ENCODE results near the gene MIDN.

Gene MIDN

DNA sequence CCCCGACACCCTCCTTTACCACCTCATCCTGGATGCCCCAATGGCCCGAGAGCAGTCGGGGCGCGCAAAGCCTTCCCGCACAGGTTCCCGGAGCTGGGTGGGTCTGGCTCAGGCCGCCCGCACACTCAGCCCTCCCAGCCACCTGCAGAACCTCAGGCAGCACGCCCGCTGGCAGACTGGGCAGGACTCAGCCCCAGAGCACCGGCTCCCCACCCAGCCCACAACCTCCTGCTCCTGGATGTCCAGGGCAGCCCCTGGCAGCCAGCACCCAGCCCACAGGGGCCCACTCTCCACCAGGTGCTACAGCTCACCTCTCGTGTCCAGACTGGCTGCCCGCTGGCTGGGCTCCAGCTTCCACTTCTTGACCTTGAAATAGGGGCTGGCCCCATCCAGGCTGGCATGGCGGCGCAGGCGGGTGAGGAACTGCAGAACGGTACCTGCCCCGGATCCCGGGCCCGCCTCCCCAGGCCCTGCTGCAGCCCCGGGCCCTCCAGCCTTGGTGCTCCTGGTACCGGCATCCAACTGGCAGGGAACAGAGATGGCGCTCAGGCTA lies 15.2 kb upstream of the MIDN start:
- no peak for DNase-seq (ENCODE audit: low read depth)

DNA sequence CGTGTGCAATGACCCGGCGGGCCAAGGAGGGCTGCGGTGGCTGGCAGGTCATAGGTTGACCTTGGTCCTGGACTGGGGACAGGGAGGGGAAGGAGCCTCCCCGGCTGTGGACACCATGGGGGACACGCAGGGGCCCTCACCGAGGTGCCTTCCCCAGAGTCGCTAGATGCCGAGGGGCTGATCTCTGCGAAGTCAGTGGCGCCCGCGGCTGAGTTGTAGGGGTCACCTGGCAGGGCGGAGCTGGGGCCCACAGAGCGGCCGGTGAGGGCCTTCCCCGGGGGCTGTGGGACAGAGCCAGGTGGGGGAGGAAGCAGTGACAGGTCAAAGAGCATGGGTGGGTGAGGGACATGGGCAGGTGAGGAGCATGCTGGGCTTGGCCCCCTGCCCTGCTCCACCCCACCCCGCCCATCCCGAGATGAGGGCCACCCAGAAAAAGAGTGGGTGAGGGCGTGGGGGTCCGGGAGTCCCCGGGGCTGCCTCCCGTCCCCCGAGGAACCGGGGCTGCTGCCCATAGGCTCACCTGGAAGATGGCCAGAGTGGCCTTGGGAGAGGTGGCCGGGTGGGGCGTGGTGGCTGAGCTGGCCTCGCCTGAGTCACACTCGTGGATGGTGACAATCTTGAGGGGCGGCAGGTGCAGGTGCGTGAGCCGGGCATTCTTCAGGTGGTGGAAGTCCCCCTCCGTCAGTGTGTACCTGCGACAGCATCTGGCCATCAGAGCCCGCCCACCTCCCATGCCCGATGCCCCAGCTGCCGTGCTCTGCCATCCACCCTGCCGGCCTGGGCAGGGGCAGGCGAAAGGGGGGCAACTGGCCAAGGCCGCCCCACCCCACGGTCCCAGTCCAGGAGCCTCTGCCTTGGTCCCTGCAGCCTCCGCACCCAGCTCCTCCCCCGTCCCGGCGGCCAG lies 14.1 kb upstream of the MIDN start:
- DNase-seq (ENCODE audit: low read depth), result no peak

DNA sequence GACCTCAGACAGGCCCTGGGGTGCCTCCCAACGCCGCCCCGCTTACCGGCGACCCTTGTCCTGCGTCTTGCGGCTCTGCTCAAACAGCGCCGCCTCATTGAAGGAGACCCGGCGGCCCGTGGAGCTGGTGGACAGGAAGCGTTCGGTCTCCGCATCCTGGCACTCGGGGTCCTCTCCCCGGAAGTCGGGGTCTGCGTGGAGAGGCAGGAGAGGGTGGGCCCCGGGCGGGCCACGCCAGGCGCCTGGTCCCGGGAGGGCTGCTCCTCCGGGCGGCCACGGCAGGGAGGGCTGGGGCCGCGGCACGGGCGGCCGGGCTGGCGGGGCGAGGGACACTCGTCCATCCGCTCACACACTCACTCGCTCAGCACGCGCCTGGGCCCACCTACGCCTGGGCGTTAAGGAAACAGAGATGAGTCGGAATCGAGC lies 13.4 kb upstream of the MIDN start:
- DNase-seq (ENCODE audit: low read depth), result no peak

DNA sequence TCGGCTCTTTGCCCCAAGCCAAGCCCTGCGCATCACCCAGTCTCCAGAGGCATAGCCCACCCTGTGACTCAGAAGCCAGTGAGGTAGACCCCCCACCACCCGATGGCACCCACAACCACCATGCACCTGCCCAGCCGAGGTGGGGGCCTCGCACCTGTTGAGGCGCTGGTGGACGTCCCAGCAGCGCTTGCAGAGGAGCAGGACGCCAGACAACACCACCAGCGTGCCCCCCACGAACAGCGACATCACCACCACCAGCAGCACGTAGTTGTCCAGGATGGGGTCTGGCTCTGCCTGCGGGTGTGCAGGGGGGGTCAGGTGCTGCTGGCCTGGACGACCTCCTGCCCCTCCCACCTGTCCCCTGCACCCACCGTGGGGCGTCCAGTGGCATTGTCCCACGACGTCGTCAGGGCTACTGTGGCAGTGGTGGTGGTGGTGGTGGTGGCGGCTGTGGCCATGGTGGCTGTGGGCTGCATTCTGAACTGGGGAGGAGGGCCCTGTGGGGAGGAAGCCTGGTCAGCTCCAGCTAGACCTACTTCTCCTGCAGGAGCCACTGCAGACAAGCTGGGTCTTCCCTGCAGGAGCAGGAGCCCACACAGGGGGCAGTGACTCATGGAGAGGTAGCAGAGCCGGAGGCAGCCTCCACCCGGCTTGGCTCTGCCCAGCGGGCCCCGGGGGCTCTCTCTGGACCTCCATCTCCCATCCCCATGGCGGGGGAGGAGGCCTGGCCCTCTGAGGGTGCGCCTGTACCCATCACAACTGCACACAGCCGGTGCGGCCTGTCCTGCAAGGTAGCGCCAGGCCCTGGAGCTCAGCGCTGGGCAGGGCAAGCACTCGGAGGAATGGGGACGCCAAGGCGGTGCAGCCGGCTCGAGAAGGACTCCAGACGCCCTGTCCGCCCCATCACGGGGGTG lies 12.5 kb upstream of the MIDN start:
- peak; percentile 52 for DNase-seq (ENCODE audit: low read depth)

DNA sequence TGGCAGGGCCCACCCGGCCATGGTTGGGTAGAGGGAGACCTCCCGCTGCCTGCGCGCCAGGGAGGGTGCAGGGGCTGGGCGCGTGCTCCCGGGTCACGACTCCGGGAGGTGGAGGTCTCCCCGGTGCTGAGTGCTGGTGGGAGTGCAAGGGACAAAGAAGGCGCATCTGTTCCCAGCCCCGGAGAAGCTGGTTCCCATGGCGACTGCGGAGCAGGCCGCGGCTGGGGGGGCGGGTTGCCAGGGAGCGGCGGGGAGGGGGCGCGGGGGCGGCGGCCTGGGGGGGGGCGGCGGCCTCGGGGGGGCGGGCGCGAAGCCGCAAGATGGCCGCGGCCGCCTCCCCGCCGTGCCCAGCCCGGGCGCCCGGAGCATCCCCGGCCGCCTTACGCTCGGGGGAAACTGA lies 11.8 kb upstream of the MIDN start:
- no peak for DNase-seq (ENCODE audit: low read depth)

DNA sequence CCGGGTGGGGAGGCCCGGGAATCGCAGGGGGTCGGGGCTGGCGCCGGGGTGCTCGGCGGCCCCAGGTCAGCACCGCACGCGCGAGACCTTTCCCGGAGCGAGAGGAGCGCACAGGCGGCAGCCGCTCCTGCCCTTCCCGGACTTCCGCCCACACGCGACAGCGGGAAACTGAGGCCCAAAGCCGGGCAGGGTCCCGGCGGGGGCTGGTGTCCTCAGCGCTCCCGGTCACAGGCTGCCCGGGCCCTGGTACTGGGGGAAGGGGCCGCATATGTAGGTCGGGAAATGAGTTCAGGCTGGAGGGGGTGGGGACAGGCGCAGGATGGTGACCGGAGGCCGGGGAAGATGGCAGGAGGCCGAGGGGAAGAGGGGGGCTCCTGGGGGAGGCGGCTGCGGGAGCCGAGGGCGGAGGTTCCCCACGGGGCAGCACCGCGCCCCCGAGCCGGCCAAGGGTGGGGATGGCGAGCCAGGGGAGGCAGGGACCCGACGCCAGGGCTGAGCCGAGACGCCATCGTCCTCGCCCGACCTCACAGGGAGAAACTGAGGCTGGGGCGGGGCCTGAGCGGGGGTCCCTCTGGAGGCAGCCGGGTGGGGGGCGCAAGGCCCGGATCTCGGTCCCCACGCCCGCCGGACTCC lies 11.2 kb upstream of the MIDN start:
- no peak for DNase-seq (ENCODE audit: low read depth)

DNA sequence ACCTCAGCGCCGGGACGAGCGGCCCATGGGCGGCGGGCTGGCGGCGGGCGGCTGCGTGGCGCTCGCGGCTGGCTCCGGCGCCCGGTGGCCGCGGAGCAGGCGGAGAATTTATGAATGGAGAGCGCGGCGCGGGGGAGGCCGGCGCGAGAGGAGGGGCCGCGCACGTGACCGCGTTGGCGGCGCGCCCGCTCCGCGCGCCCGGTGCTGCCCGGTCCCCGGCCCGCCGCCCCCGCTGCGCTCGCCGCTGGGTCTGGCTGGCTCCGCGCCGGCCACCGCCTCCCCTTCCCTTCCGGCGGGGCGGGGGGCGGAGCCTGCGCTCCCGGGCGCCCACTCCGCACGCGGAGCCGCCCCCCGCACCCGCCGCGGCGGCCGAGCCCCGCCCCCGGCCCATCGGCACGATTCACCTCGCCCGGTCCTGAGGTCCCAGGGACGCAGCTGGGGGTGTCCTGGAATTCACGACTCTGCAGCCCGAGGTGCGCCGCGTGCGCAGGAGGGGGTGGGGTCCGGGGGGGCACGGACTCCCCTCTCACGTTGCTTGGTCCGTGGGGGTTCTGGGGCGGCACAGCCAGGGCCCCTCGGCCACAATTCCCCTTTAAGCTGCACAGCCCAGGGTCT lies 10.5 kb upstream of the MIDN start, which contains the start of gene CBARP:
Gene CBARP (minus strand): TSS at position 252 of the 615 bp plus-strand sequence. CDS start 1,905 bp downstream, outside the sequence.
- no peak for DNase-seq (ENCODE audit: low read depth)

DNA sequence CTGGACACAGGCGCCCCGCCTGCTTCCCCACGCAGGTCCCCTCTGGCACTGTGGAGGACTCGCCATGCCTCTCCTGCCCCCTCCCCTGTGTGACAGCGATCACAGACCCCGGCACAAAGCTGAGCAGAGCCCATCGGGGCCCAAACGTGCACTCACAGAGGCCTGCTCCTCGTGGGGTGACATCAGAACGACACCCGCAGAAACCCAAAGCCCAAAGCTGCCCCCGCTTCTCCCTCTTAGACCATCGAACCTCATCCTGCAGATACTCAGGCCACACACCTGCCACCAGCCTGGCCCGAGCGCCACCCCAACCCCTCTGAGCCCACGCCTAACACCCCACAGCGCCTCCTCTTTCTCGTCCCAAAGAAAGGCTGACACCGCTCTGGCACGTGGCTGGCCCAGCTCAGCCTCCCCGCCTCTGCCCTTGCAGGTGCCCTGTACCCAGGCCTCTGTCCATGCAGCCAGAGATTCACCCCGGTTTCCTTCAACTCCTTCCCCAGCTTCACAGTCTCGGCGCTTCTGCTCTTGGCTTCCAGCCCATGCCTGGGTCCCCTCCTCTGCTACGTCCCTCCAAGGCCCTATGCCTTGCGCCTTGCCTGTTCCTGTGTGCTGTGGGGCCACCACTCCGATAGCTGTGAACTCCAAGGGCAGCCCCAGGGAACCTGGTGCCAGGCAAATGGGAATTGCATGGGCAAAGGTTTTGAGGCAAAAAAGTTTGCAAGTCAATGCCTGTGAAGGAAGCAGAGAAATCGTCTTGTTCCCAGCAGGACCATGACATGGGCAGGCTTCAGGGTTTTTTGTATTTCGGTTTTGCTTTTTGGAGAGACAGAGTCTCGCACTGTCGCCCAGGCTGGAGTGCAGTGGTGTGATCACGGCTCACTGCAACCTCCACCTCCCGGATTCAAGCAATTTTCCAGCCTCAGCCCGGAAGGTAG lies 9.7 kb upstream of the MIDN start:
- DNase-seq (ENCODE audit: low read depth), result no peak

DNA sequence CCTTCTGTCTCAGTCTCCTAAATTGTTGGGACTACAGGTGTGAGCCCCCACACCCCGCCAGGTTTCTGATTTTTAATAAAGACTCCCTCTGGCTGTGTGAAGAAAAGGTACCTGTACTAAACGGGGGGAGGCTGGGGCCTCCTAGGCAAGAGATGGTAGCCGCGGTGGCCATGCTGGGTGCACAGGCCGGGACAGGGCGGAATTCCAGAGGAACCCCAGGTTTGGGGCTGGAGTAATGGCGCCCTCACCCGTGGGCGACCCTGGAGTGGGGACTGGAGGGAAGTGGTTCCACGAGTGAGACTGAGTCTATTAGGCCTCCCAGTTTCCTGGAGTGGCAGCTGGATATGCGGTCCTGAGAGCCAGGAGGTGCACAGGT lies 9.0 kb upstream of the MIDN start:
- no peak for DNase-seq (ENCODE audit: low read depth)

DNA sequence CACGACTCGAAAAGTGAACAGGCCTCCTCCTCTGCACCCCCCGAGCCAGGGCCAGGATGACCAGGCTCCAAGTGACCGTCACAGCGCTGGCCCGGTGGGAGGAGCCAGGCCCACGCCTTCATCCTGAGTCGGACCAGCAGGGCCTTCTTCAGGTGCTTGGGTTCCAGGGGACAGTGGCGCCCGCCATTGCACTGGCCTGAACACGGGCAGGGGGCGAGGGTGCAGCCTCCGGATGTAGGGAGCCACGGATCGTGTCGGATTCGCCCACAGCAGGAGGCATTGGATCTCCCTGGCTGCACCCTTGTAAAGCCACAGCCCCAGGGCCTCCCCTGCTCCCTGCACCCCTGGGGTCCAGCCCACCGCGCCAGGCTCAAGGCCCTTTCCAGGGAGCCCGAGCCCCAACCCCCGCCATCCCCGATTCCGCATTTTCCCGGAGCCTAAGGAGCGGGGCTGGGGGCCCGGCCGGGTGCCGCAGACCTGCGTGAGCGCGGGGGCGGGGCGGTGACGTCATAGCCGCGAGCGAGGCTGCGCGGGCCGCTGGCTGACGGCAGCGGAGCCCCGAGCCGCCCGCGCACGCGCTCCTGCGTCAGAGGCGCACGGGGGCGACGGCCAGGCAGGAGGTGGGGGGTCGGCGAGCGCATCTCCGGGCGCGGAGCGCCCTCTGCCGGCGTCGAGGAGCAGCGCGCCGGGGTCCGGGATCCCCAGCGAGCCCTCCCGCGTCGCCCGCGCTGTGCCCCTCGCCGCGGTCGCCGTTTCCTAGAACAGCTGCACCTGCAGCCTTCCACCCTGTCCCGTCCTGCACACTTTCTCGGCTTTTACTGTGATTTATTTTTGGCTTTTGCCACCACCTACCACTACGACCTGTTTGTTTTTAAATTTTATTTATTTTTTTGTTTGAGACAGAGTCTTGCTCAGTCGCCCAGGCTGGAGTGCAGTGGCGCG lies 8.3 kb upstream of the MIDN start:
- DNase-seq (ENCODE audit: low read depth), result peak; percentile 91

DNA sequence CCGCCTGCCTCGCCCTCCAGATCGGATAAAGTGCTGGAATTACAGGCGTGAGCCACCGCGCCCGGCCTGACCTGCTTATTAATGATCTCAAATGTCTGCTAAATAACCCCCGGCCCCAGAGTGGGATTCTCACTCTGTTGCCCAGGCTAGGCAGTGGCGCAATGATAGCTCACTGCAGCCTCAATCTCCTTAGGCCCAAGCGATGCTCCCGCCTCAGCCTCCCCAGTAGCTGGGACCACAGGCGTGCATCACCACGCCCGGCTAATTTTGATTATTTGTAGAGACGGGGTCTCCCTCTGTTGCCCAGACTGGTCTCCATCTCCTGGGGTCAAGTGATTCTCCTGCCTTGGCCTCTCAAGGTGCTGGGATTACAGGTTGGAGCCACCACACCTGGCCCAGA lies 7.5 kb upstream of the MIDN start:
- DNase-seq (ENCODE audit: low read depth), result no peak

DNA sequence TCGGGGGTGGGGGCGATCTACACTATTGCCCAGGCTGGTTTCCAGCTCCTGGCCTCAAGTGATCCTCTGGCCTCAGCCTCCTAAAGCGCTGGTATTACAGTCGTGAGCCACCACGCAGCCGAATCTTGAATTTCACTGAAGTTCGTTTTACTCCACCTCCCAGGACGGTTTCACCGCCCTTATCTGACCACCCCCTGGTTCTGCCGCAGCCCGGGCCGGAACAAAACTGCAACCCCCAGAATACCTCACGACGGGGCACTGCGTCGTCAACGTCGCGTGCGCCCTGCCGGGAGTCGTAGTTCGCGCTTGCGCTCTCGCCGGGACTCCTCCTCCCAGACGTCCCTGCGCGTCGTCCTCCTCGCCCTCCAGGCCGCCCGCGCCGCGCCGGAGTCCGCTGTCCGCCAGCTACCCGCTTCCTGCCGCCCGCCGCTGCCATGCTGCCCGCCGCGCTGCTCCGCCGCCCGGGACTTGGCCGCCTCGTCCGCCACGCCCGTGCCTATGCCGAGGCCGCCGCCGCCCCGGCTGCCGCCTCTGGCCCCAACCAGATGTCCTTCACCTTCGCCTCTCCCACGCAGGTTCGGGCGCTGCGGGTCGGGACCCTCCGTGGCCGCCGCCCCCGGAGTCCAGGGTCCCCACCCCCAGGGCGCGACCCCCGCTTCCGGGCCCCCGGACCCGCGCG lies 6.8 kb upstream of the MIDN start, which contains the start of gene ATP5F1D:
Gene ATP5F1D (plus strand): TSS at position 335 of the 679 bp plus-strand sequence. CDS start 100 bp downstream, at position 435.
- peak; percentile 96 for DNase-seq (ENCODE audit: low read depth)

DNA sequence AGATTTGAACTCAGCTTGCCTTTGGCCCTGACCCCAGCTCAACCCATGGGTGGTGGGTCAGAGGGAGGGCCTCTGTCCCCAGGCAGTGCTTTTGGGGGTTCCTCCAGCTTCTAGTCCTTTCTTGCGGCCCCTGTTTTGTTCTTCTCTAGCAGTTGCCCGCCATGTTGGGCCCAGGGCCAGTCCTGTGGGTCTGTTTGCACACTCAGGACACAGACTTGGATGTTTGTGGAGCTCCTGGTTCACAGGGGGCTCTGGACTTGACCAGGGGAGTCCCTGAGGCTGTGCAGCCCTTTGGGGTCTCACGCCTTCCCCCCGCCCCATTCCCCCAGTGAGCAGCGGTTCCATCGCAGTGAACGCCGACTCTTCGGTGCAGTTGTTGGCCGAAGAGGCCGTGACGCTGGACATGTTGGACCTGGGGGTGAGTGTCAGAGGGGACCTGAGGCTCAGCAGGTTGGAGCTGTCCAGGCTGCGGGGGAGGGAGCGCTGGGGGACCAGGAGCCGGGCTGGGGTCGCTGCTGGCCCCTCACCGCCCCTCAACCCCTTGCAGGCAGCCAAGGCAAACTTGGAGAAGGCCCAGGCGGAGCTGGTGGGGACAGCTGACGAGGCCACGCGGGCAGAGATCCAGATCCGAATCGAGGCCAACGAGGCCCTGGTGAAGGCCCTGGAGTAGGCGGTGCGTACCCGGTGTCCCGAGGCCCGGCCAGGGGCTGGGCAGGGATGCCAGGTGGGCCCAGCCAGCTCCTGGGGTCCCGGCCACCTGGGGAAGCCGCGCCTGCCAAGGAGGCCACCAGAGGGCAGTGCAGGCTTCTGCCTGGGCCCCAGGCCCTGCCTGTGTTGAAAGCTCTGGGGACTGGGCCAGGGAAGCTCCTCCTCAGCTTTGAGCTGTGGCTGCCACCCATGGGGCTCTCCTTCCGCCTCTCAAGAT lies 4.4 kb upstream of the MIDN start:
- peak; percentile 77 for DNase-seq (ENCODE audit: low read depth)

DNA sequence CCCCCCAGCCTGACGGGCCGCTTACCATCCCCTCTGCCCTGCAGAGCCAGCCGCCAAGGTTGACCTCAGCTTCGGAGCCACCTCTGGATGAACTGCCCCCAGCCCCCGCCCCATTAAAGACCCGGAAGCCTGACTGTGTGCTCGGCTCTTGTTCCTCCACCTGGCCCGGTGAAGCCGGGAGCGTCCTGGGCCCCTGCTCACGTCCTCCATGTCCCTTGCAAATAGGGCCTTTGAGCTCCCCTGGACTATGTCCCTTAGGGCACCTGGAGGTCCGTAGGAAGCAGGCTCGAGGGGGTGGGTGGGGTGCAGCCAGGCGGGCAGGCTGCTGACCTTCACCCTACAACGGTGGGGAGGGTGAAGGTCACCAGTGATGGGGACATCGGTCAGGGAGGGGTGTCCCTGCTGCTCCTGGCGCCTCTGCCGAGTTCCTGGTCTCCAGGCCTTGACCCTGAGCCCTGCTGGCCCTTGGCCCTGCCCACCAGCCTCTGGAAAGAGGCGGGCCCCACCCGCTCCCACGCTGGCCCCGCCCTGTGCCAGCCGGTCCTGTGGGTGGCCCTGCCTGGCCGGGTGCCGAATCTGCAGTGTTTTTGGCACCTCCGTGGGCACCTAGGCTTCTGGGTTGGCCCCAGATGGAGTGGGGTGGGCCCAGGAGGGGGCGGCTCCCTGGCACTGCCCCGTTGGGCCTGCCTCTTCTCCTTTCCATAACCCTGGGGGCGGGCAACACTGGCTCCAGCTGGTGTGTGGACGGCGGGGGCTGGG lies 3.5 kb upstream of the MIDN start:
- no peak for DNase-seq (ENCODE audit: low read depth)

DNA sequence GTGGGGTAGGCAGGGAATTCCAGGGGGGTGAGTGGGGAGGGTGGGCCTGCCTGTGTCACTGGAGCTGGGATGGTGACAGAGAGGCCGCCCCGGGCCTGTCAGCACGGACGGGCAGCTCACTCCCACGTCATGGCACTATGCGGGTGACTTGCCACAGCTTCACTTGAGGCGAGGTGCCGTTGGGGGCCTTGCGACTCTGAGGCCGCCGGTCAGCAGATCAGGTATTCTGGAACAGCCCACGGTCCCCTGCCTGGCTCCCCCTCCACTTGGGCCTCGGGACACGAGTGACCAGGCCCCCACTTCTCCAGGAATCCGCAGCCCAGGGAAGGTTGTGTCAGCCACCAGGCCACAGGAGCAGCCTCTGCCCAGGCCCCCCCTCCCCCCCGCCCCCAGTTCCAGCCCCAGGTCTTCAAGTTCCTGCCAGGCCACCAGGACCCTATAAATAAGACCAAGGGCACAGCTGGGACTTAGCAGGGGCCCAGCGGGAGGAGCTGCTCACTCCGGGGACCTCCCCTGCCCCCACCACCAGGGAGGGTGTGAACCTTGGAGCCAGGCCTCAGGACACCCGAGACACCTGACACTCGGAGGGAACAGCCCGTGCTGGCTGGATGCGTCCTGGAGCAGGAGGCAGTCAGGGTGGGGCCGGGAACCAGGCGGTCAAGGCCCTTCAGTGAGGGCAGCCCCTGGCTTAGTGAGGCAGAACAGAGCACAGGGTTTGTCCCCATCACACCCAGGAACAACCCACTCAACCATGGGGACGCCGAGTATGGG lies 2.7 kb upstream of the MIDN start:
- no peak for DNase-seq (ENCODE audit: low read depth)
